Activated CD4-positive, CD25-positive, alpha-beta regulatory T cell treated with anti-CD3 and anti-CD28 coated beads, Interleukin-2, amount 50 U/mL, for 72 hours (primary cell): Measurements from ENCODE around the gene CMC2.

Experiments used
- DNase-seq: peaks from one replicate; pipeline ENCODE4 v3.0.0; 2021

CMC2 gene

GRCh38 chr16:80971819-80972218, 34.9 kb downstream of the CMC2 start:
- no peak for DNase-seq

- no peak for DNase-seq
These were observed 37.6 kb downstream of the CMC2 start for GRCh38 chr16:80969114-80969484.

GRCh38 chr16:80968386-80969113, 38.1 kb downstream of the CMC2 start:
- no peak for DNase-seq

GRCh38 chr16:80966617-80967016, 40.1 kb downstream of the CMC2 start:
- no peak for DNase-seq

GRCh38 chr16:80964351-80964750, 42.3 kb downstream of the CMC2 start:
- DNase-seq = no peak

GRCh38 chr16:80962879-80963278, 43.8 kb downstream of the CMC2 start:
- no peak for DNase-seq

- no peak for DNase-seq
These were observed 48.4 kb downstream of the CMC2 start for GRCh38 chr16:80958284-80958683.

- no peak for DNase-seq
These were observed 51.7 kb downstream of the CMC2 start for GRCh38 chr16:80954985-80955384.

GRCh38 chr16:80948886-80949493, 57.7 kb downstream of the CMC2 start:
- peak; percentile 40 for DNase-seq

- DNase-seq = no peak
These were observed 58.7 kb downstream of the CMC2 start for GRCh38 chr16:80947708-80948625.

- no peak for DNase-seq
These were observed 59.4 kb downstream of the CMC2 start for GRCh38 chr16:80947239-80947638.

- DNase-seq = no peak
These were observed 60.2 kb downstream of the CMC2 start for GRCh38 chr16:80946481-80946880.

GRCh38 chr16:80940069-80940856, 66.4 kb downstream of the CMC2 start:
- DNase-seq = no peak

GRCh38 chr16:80938879-80939260, 67.8 kb downstream of the CMC2 start:
- DNase-seq = no peak

- no peak for DNase-seq
These were observed 68.4 kb downstream of the CMC2 start for GRCh38 chr16:80938004-80938878.

GRCh38 chr16:80936410-80936809, 70.3 kb downstream of the CMC2 start:
- DNase-seq = no peak

GRCh38 chr16:80935691-80936090, 71.0 kb downstream of the CMC2 start:
- no peak for DNase-seq

- DNase-seq = no peak
These were observed 74.0 kb downstream of the CMC2 start for GRCh38 chr16:80932708-80933095.

- no peak for DNase-seq
These were observed 74.6 kb downstream of the CMC2 start for GRCh38 chr16:80931801-80932707.

GRCh38 chr16:80924372-80924978, 82.2 kb downstream of the CMC2 start:
- DNase-seq = peak; percentile 38
